ENCODE results near the gene ZNF853.
"Not testable (repeated sequence)": the region's sequence is repeated elsewhere in the genome, so short reads cannot be mapped to it uniquely, and the experiment has no call there.

ZNF853 gene

GRCh38 chr7:6614953-6615722 is at the start of gene ZNF853:
ZNF853 (plus strand) TSS chr7:6615610; CDS start chr7:6616175, 565 bp downstream.
- peak; percentile 42 for DNase-seq

- no peak for DNase-seq
Measured at GRCh38 chr7:6565655-6566054, 49.8 kb upstream of the ZNF853 start.

DNA sequence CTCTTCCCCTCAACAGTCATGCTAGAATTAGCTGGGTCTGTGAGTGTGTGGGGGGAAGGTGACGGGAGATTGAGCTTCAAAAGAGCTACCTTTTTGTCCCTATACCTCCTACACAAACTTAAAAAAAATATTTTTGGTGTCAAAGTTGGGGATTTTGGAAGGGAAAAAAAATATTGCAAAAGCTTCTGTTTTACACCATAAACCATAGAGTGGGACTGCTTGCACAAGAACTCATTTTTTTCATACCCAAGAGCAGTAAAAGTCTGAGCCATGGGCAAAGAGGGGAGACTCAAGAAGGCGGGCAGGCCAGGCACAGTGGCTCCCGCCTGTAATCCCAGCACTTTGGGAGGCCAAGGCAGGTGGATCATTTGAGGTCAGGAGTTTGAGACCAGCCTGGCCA is 47.5 kb upstream of the ZNF853 start:
- no peak for DNase-seq

GRCh38 chr7:6571160-6571779 is 44.1 kb upstream of the ZNF853 start:
- no peak for DNase-seq

- DNase-seq: no peak
Measured at GRCh38 chr7:6575281-6576023, 40.0 kb upstream of the ZNF853 start.

GRCh38 chr7:6576024-6576866 is 39.2 kb upstream of the ZNF853 start:
- DNase-seq: no peak

DNA sequence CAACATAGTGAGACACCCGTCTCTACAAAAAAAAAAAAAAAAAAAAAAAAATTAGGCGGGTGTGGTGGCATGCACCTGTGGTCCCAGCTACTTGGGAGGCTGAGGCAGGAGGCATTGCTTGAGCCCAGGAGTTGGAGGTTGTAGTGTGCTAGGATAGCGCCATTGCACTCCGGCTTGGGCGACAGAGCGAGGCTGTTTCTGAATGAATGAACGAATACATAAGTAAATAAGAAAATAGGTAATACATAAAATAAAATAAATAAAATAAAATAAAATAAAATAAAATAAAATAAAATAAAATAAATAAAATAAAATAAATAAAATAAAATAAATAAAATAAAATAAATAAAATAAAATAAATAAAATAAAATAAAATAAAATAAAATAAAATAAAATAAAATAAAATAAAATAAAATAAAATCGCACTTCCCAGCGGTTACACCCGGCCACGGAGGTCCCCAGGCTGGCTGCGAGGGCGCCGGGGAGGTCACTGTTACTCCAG is 38.5 kb upstream of the ZNF853 start:
- not testable (repeated sequence) for DNase-seq

- DNase-seq: peak; percentile 87
Measured at GRCh38 chr7:6577369-6578113, 37.9 kb upstream of the ZNF853 start, which contains the start of gene ZDHHC4. ZDHHC4 (plus strand) TSS chr7:6577454; CDS start chr7:6580562, 3,108 bp downstream.

DNA sequence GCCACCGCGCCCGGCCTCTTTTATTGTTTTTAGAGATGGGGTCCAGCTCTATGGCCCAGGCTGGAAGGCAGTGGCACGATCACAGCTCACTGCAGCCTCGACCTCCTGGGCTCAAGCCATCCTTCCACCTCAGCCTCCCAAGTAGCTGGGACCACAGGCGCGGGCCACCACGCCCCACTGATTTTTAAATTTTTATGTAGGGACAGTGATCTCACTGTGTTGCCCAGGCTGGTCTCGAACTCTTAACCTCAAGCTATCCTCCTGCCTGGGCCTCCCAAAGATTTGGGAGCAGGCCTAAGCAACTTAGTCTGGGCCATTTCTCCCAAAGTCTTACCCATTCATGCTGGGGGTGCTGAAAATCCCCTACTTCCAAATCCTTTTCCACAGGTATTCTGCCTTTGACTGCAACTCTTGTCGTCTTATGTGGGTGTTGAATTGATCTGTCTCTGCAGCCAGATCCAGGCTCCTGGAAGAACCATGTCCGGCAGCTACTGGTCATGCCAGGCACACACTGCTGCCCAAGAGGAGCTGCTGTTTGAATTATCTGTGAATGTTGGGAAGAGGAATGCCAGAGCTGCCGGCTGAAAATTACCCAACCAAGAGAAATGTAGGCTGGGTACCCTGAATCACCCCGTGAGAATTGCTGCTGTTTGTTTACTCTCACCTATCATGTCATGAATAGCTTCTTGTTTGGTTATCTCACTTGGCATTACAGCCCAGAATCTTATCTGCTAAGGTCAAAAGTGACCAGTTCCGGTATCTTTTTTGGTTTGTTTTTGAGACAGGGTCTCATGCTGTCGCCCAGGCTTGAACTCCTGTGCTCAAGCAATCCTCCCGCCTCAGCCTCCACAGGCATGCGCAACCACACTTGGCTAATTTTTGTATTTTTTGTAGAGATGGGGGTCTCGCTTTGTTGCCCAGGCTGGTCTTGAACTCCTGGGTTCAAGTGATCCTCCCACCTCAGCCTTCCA is 37.0 kb upstream of the ZNF853 start:
- no peak for DNase-seq

- DNase-seq: no peak
Measured at GRCh38 chr7:6579446-6579845, 36.0 kb upstream of the ZNF853 start.

GRCh38 chr7:6585746-6586432 is 29.5 kb upstream of the ZNF853 start:
- not testable (repeated sequence) for DNase-seq

GRCh38 chr7:6588566-6588965 is 26.8 kb upstream of the ZNF853 start:
- no peak for DNase-seq

GRCh38 chr7:6589151-6589828 is 26.1 kb upstream of the ZNF853 start:
- no peak for DNase-seq

GRCh38 chr7:6589829-6590644 is 25.4 kb upstream of the ZNF853 start, which contains the start of gene INTS15:
INTS15 (plus strand) TSS chr7:6590021; CDS start chr7:6590284, 263 bp downstream.
- DNase-seq: peak; percentile 72

DNA sequence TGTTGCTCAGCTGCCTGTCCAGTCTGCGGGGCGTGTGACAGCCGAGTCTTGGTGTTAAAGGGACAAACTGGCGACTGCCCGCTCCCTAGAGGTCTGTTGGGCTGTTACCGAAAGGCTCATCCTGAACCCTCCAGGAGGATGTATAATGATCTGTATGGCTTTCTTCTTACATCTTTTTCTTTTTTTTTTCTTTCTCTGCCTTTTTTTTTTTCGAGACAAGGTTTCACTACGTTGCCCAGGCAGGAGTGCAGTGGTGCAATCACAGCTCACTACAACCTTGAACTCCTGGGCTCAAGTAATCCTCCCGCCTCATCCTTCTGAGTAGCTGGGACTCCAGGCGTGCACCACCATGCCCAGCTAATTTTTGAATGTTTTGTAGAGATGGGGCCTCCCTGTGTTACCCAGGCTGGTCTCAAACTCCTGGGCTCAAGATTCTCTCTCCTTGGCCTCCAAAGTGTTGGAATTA is 24.7 kb upstream of the ZNF853 start:
- DNase-seq: no peak

DNA sequence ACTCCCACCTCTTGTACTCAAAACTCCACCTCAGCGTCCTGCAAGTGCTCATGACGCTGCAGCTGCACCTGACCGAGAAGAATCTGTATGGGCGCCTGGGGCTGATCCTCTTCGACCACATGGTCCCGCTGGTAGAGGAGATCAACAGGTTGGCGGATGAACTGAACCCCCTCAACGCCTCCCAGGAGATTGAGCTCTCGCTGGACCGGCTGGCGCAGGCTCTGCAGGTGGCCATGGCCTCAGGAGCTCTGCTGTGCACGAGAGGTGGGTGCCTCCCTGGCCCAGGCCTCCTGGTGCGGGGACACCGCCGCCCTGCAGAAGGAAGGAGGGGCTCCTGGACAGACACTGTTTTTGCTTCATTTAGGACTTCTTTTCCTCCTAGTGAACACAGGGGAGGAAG is 15.3 kb upstream of the ZNF853 start:
- DNase-seq: no peak

- DNase-seq: no peak
Measured at GRCh38 chr7:6604458-6604857, 11.0 kb upstream of the ZNF853 start.

All from NCI-H1436 (cell line).